HTR-8/SVneo (cell line): ENCODE data around the gene RPL39L.
"Not testable (repeated sequence)": the region's sequence is repeated elsewhere in the genome, so short reads cannot be mapped to it uniquely, and the experiment has no call there.

Experiments
- DNase-seq: peaks from one replicate; pipeline ENCODE4 v3.0.0; 2011; ENCODE audit warnings: low spot score, mixed read lengths; ENCODE audit not compliant: insufficient read length
- FAIRE-seq: peaks from 2 replicates; lab custom pipeline; 2011; peaks lifted over from hg19 to GRCh38; lab: Jason Lieb, UNC

The RPL39L gene

DNA sequence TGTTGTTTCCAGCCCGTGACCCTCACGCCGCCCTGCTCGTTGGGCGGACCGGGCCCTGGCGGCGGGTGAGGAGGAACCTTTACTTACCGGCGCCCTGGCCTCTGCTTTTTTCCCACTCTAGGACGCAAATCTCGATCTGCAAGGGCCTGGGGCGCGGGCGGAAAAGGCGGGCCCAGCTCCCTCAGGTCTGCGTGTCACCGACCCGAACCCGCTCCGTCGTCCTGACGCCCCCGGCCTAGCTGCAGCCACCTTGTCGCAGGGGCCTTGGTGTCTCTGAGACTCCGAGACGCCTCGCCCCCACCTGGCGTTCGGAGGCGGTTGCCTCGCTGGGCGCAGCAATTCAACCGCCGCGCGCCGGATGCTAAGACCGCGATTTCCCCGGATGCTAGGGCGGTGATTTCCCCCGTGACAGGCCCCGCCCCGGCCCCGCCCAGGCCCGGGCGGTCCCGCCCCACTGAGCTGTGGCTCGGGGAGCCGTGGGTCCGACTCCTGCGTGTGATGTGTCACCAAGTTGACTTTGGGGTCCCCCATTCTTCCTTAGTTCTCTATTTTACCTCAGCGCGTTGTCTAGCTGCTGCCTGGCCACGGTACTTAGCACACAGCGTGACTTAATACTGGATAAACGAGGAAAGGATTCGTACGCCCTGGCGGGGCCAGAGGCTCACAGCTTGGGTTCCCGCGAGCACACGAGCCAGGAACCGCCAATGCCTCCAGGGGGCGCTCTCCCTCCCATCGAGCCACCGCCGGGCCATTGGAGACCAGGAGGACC, at the start of gene RPL39L:
TSS of gene RPL39L (minus strand) at position 371 of the 769 bp plus-strand sequence. CDS start 18,196 bp downstream, outside the sequence.
- DNase-seq: peak; percentile 92
- no peak for FAIRE-seq

DNA sequence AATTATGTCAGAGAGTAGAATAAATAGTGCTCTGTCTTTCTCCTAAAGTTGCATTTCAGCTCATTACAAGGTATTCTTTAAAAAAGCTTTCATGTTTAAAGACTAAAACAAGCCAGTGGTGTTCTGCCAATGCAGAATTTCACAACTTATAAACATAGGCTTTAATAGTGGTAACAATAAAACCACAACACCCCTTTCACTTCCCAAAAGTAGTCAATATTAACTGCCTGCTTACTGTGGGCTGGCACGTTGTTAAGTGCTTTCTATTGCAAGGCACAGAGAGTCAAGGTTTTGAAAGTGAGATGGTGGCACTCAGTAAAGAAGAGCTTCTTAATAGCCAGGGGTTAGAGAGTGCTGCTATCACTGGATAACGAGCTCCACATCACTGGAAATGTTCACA, 49.6 kb upstream of the RPL39L start:
- DNase-seq (no peak), FAIRE-seq (no peak)

DNA sequence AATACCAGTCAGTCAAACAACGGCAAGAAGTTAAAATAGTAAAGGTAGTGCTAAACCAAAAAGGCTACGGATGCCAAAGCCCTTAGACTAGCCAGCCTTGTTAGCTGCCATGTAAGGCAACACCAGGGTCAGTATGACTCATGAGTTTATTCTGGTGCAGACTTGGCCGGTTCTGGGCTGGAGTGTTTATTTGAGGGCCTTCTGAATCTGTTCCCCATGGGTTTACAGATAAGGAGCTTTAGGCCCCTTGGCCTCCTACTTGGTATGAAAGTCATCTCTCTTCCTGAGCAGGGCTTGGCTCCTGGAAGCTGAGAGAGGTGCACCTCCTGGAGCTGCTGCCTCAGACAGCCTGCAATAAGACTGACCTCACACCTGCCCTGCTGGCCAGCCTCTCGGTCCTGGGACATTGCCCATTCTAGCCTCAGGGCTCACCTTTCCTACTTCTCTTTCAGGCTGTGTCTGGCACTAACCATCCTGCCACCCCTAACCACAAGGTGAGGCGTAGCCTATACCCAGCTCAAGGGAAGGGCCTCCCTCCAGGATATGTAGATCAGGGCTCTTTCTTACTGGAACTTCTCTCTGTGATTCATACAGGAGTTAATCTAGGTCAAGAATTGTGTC, 47.6 kb upstream of the RPL39L start:
- peak; percentile 22 for DNase-seq
- no peak for FAIRE-seq

DNA sequence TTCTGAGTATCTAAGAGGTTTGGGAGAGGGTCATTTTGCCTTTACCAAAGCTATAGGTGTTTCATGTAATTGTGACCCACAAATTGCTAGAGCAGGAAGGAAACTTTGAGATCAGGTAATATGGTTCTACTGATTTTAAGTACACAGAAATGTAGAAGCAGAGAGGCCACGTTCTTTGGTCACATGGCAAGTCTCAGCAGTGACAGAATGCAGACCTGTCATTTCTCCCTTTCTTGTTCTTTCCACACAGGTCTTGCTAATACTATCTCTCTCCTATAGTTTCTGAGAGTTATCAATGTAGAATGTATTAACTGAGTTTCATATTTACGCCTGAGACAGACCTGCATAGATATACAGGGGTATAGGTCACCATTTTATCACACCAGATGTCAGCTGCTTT, 47.1 kb upstream of the RPL39L start:
- DNase-seq: no peak
- no peak for FAIRE-seq

DNA sequence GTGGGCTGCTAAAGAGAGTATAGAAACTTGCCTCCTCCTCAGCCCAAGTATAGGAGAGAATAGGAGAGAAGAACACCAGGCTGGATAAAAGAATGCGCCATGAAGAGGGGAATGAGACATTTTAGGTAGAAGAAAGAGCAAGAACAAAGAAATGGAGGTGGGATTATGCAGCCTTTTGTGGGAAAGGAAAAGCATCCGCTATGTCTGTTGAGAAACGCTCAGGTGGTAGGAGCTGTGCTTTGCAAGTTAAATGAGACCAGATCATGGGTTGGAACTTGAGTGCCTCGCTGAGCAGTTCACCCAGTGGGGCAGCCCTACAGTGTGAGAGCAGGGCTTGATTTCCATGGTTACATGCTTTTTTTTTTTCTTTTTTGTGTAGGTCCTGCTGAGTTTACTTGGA, 46.5 kb upstream of the RPL39L start:
- no peak for DNase-seq
- no peak for FAIRE-seq

DNA sequence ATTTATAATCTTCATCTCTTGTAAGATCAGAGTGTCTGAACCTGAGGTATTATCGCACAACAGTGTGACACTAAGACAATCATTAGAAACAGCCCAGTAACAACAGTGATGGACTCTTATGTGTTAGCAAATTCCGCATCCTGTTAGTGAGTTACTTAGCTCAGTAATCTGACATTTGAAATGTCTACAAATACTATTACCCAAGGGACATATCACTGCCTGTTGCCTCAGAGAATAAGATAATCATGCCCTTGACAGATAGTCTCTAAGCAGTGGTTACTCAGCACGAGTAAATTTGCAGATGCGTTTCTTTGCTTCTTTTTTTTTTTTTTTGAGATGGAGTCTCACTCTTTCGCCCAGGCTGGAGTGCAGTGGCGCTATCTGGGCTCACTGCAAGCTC, 44.6 kb upstream of the RPL39L start:
- FAIRE-seq (no peak), DNase-seq (no peak)

DNA sequence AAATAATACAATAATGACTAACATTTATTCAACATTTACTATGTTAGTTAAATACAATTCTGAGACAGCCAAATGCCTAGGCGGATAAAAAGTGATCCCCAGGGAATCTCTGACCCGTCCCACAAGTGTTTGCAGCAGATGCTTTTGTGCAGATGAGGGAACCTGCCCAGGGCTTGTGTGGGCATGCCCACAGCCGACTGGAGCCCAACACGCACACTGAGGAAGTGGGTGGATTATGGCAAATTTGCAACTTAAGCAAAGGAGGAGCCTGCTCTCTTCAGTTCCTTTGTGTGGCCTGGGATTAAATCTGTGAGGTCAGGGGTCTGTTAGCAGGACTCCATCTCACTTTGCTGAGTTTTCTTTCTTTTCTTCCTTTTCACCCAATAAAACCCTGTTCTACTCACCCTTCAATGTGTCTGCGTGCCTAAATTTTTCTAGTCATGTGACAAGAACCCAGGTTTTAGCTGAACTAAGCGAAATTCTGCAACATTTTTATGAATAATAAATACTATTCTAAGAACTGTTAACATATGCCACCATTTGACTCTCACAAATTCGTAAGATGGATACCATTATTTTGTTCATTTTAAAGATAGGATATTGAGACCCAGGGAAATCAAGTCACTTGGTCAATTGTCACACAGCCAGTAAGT, 44.0 kb upstream of the RPL39L start:
- FAIRE-seq (no peak), DNase-seq (no peak)

DNA sequence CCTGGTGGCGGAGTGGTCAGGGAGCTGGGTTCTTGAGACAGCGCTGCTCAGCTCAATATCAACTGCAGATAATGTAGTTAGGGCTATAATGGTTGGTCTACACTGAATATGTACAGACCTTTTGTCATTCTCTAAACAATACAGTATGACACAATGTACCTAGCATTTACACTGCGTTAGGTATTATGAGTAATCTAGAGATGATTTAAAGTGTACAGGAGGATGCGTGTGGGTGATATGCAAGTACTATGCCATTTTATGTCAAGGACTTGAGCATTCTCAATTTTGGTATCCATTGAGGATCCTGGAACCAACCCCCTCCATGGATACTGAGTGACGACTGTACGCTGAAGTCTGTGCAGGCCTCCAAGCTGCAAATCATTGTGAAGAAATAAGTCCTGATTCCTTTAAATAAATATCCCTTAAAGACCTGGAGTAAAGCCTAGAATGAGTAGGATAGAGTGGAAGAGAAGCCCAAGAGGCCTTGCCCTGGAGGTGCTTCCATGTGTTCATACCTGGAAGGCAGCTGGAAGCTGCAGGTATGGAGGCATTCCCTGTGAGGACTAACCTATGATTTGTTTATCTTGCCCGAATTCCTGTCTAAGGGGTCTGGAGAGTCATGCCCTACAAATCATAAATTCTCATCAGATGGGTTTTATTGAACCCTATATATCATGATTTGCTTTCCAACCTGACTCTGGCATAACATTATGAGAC, 42.3 kb upstream of the RPL39L start:
- no peak for DNase-seq
- no peak for FAIRE-seq

DNA sequence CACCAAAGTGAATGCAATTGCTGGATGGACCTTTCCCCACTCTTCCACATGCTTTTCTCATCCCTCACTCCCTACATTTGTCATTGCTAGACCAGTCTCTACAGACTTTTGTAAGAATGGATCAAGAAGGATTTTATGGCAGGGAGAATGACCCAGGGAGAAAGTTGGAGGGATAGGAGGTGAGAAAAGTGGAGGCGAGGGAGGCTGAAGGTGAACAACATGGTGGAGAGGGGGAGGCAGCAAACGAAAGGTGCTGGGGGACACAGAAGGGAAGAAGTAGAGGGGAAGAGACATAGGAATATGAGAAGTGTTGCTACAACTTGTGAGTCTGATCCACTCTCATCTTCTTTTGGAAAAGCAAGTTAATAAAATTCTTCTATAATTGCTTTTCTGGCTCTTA, 33.6 kb upstream of the RPL39L start:
- no peak for FAIRE-seq
- DNase-seq: no peak

DNA sequence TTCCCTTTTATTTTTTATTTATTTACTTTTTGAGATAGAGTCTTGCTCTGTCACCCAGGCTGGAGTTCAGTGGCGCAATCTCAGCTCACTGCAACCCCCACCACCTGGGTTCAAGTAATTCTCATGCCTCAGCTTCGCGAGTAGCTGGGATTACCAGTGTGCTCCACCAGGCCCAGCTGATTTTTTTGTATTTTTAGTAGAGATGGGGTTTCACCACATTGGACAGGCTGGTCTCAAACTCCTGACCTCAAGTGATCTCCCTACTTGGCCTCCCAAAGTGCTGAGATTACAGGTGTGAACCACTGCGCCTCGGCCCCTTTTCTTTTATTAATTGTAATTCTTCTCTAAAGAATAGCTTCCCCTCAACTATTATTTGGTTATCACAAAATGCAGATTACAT, 31.6 kb upstream of the RPL39L start:
- DNase-seq, FAIRE-seq: not testable (repeated sequence)

DNA sequence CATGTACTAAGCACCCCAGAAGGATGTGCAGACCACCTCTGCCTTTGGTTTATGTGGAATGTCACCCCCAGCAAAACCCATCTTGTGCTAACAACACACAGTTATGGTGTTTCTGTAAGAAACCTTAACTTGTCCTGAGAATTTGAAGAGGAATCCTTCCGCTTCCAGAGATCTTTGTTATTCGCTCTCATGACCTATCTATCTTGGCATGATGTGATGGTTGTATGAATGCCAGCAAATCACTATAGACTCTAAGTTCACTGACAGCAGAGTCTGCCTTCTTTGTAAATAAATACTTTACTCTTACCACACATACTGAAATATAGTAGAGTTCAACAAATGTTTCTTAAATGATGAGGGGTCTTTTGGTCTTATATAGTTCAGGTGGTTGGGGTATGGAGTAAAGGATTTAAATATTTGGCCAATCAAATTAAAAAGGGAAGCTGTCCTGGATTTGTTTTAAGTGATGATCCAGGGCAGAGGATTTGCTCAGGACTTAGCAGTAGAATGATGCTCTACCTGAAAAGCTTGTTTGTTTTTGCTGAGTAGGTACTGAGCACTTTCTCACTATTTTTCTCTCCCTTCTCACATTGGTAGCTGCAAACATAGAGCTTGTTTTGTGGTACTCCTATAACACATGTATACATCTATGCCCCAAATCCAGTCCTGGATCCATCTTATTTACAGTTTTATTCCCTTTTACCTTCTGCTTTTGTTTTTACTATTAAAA, 30.1 kb upstream of the RPL39L start:
- FAIRE-seq (no peak), DNase-seq (no peak)

DNA sequence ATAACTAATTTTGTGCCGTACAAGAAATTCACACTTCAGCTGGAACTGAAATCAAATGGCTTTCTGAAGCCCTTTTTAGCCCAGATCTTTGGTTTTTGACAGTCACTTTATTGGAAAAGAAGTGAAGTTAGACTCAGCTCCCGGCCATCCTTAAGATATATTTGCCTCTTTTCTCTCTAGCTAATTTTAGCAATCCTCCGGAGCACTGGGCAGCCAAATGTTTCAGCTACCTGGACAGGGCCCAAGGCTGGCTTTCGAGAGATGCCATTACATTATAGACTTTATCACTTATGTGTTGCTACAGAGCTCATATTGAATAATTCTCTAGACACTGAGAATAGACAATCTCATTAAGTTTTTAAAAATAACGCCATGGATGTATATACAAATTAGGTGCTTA, 28.5 kb upstream of the RPL39L start:
- no peak for DNase-seq

DNA sequence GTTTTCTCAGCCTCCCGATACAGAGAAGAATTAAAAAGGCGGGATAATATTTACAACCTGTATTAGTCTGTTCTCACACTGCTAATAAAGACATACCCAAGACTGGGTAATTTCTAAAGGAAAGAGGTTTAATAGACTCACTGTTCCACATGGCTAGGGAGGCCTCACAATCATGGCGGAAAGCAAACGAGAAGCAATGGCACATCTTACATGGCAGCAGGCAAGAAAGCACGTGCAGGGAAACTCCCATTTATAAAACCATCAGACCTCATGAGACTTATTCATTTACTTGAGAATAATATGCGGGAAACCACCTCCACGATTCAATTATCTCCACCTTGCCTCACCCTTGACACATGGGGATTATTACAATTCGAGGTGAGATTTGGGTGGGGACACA, 27.5 kb upstream of the RPL39L start:
- no peak for DNase-seq
- FAIRE-seq: no peak

More for the DNA sequence above, 28.5 kb upstream of the RPL39L start:
- FAIRE-seq: no peak

DNA sequence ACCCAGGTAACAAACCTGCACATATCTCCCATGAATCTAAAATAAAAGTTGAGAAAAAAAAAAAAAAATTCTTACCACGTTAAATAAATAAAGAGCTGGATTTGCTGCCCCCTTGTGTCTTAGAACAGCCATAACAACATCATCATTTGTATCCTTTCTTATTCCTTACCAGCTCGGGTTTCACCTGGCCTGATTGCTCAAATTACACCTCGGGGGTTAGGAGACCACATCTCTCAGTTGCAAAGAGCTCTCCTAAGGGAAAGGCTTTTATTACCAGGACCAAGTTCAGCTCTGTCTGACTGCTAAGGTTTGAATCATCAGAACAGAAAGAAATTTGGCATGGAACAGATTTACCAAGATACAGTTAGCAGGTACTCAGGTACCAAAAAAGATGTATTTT, 25.8 kb upstream of the RPL39L start:
- DNase-seq (peak; percentile 40), FAIRE-seq (no peak)

DNA sequence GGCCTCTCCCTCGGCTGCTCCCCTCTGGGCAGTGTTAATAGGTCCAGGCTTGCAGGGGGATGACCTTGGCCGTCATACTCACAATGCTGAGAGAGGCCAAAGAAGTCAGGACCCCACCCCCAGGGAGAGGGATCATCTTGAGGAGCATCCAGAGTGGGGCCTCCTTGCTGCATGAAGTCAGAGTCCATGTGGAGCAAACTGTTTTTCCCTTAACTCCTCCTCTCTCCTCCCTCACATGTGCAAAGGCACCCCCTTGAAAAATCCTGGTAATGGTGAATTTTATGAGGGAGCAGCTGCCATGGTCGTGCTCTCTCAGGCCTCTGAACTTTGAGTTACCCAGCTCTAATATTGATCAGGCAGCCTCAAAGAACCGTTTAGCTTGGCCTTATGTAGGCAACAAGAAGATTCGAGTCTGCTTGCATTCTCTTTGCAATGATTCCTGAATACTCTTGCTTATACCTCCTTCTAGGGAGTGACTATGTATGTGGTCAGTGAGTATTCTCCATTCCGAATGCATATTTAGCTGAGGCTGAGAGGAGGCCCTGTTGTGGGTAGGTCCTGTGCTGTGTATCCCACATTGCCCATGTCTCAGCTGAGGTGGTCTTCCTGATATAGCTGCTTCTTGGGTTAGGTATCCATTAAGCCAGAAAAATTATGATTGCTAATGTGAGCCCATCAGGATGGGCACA, 23.1 kb upstream of the RPL39L start:
- FAIRE-seq (no peak), DNase-seq (no peak)

DNA sequence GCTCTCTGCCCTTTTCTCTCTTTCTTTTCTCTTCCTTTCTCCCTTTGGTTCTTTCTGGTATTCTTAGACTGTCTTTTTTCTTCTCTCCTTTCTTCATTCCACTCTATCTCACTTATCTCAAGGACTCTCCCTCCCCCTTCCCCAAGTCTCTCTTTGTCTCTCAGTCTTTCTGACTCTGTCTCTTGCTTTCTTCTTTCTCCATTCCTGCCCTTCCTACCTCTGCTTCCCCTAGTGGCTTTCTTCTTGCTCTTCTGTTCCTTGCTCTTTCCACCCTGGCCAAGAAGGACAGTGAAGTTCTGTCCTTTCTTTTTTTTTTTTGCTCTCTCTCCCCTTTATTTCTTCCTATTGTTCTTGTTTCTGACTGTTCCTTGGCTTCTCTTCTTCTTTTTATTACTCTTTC, 22.3 kb upstream of the RPL39L start:
- FAIRE-seq: no peak

DNA sequence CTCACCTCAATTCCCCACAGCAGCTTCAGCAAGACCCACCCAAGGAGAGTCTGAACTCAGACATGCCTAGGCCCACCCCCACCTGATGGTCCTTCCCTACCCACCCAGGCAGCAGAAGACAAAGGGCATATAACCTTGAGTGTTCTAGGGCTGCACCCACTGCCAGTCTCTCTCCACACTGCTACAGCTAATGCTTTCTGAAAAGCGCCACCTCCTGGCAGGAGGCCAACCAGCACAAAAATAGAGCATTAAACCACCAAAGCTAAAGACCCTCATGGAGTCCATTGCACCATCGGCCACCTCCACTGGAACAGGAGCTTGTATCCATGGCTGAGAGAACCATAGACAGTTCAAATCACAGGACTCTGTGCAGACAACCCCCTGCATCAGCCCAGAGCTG, 11.3 kb upstream of the RPL39L start:
- DNase-seq: no peak

More for the DNA sequence above, 22.3 kb upstream of the RPL39L start:
- no peak for DNase-seq

DNA sequence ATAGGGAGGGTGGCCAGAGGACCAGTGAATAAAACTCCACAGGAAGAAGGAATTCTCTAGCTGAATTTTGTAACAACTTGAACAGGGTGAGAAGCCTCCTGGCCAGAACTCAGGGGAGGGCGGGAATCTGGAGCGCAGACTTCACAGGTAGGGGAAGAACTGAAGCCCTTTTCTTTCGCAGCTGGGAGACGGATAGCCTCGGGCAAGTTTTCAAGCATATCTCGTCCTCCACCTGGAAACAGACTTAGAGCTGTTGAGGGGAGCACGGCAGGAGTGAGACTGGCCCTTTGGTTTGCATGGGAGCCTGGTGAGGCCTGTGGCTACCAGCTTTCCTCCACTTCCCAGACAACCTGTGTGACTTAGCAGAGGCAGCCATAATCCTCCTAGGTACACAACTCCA, 10.9 kb upstream of the RPL39L start:
- no peak for DNase-seq
- FAIRE-seq: no peak

More for the DNA sequence above, 11.3 kb upstream of the RPL39L start:
- FAIRE-seq: no peak

DNA sequence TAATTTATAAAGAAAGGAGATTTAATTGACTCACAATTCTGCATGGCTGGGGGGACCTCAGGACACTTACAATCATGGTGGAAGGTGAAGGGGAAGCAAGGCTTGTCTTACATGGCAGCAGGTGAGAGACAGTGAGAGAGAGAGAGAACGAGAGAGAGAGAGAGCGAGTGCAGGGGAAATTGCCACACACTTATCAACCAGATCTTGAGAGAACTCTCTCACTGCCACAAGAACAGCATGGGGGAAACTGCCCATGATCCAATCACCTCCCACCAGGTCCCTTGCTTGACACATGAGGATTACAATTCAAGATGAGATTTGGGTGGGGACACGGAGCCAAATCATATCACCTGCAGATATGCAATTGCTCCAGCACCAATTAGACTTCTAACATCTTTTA, 7.1 kb upstream of the RPL39L start:
- DNase-seq (no peak), FAIRE-seq (no peak)
